HG03432 (cell line): ENCODE measurements around the gene RHOT2.

ENCODE experiments used
- ATAC-seq: cut with Tn5 transposase; IDR thresholded peaks from one replicate; pipeline ENCODE4 v1.9.1; 2021; ENCODE audit warnings: mild to moderate bottlenecking, moderate library complexity; ENCODE audit not compliant: unreplicated experiment

The RHOT2 gene

DNA sequence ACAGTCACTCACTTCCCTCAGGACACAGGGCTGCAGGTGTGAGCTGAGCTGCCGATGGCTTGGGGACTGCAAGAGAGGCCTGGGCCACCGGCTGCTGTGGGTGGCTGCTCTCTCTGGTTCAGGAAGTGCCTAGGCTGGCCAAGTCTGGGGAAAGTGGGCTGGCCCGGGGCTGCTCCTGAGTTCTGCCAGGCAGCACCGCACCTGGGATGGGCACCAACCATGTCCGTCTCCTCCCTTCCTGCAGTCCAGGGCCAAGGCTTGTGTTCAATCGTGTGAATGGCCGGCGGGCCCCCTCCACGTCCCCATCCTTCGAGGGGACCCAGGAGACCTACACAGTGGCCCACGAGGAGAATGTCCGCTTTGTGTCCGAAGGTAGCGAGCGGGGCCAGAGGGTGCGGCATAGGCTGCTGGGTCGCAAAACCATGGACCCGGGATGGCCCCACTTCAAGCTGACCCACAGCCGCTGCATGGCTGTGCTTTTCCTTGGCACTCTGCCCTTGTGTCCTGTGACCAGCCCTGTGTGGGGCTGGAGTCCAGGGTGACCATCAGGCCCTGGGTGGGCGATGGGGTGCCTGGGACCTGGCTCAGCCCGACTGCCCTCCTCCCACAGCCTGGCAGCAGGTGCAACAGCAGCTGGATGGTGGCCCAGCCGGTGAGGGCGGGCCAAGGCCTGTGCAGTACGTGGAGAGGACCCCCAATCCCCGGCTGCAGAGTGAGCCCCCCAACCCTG is 20.6 kb upstream of the RHOT2 start:
- ATAC-seq: no peak

- ATAC-seq: no peak
These were observed 19.7 kb upstream of the RHOT2 start for GRCh38 chr16:648071-648780.

DNA sequence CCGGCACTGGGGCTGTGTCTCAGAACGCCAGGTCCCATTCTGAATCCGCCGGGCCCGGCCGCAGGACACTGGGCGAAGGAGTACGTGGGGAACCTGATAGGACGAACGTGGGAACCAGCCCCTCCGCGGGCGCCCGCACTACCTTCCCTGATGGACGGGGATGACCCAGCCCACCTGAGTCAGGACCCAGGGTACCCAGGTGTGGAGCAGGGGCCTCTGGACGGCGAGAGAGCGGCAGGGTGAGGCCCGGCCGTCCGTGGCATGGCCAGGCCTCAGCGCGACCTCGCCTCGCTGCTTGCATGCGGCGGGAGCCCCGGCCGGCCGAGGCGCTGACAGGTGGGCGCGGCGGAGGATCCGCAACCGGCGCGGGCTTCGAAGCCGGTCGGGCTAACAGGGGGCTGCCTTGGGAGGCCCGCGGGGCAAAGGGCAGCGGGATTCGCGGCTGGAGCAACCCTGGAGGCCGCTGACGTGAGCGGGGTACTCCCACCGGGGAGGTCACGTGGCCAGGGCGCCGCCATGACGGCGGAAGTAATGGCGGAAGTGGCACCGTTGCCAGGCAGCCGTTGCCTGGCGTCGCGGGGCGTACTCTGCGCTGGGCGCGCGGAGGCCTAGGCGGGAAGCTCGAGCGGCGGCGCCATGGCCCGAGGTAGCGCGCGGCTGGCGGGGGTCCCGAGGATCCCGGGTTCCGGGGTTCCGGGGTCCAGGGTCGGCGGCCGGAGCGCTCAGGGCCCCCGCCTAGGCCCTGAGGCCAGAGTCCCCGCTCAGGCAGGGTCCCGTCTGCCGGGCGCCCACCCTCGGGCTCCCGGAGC is 18.9 kb upstream of the RHOT2 start, which contains the start of gene WDR90:
Gene WDR90, plus strand, starts transcription at position 585 of the 809 bp plus-strand sequence. Its CDS starts 52 bp downstream, at position 637.
- peak; percentile 80 for ATAC-seq

- peak; percentile 12 for ATAC-seq
These were observed 18.3 kb upstream of the RHOT2 start for GRCh38 chr16:649631-650030.

DNA sequence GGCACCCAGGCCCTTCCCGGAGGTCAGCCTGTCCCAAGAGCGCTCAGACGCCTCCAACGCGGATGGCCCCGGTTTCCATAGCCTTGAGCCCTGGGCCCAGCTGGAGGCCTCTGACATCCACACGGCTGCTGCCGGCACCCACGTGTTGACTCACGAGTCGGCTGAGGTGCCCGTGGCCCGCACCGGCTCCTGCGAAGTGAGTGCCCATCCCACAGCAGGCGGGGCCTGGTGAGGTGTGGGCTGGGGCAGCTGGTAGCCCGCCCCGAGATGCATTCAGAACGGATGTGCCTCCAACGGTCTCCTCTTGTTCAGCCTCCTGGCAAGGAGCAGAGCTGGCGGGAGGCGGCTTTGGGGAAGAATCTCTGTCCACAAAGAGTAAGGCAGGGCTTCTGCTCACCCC is 16.1 kb upstream of the RHOT2 start:
- ATAC-seq: no peak

GRCh38 chr16:652454-653305 is 15.3 kb upstream of the RHOT2 start:
- no peak for ATAC-seq

GRCh38 chr16:654034-654433 is 13.9 kb upstream of the RHOT2 start:
- no peak for ATAC-seq

DNA sequence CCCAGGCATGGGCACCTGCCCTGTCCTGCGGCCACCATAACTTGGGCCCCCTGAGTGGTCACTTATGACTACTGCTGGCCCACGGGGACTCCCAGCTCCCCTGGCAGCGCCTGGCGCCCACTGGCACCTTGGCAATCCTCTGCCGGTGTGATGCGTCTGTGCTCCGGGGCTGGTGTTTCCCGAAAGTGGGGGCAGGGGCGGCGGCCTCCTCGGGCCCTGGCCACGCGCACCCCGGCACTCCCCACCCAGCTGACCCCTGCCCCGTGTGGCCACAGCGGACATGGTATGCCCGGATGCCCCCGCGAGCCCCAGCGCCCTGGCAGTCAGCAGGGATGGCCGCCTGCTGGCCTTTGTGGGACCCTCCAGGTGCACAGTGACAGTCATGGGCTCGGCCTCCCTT is 10.4 kb upstream of the RHOT2 start:
- no peak for ATAC-seq

GRCh38 chr16:658679-659571 is 9.0 kb upstream of the RHOT2 start:
- no peak for ATAC-seq

- no peak for ATAC-seq
These were observed 8.3 kb upstream of the RHOT2 start for GRCh38 chr16:659618-660017.

DNA sequence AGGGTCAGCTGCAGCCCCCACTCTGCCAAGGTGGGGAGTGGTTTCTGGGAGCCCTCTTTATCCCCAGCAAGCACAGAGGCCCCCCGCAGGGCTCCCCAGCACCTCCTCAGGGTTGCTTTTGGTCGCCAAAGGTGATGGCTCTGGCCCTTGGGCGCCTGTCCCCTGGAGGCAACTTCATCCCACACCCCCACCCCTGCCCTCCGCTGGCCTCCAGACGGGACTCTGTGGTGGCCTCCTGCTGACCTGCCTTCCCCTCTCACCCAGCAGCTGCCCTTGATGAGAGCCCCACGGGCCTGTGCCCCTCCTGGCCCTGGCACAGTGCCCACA is 7.8 kb upstream of the RHOT2 start:
- ATAC-seq: no peak

- peak; percentile 47 for ATAC-seq
These were observed 7.3 kb upstream of the RHOT2 start for GRCh38 chr16:660459-661183.

- ATAC-seq: no peak
These were observed 6.6 kb upstream of the RHOT2 start for GRCh38 chr16:661184-661821.

- ATAC-seq: no peak
These were observed 5.8 kb upstream of the RHOT2 start for GRCh38 chr16:662095-662494.

- no peak for ATAC-seq
These were observed 5.3 kb upstream of the RHOT2 start for GRCh38 chr16:662597-662996.

GRCh38 chr16:666572-666971 is 1.4 kb upstream of the RHOT2 start:
- ATAC-seq: no peak

DNA sequence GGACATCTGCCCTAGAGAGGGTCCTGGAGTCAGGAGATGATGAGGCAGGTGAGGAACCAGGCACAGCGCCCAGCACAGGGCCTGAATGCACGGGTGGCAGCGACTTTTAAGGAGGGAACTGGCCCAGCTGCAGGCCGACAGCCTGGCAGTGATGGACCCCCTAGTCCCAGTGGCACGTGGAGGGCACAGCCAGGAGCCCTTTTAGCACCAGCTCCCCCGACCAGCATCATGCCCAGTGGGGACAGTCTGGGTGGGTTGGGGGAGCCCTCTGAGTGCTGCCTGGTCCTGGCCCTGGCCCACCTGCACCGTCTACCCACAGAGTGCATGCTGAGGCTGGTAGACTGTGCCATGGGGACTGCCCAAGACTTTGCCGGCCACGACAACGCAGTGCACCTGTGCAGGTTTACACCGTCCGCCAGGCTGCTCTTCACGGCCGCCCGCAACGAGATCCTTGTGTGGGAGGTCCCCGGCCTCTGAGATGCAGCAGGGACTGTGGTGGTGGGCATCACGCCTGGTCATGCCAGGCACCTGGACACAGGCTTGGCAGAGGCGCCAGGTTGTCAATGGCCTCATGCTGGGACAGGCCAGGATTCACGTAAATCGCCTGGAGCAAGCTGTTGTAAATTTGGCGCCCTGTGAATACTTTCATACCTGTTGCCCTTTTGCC is 686 bp upstream of the RHOT2 start:
- no peak for ATAC-seq

- ATAC-seq: no peak
These were observed 713 bp downstream of the RHOT2 start for GRCh38 chr16:668519-669171.
